GM12878 (cell line): ENCODE measurements around the gene INTU. TPM values are rescaled to one million over a fixed set of nuclear protein-coding genes. Genes with fewer than 3 reads are reported as not detected.

Source experiments
- ATAC-seq: fragments of 200-7000 bp; cut with Tn5 transposase; 3 replicates; pipeline ENCODE4 v1.9.1; 2020; ENCODE audit warnings: mild to moderate bottlenecking, moderate library complexity
- BruUV-seq: library from RNA; stranded (reverse); fragments of 400-500 nt; replicated peaks from 2 replicates; lab custom pipeline; 2021; lab: Mats Ljungman, UMichigan
- CTCF ChIA-PET: fragments of 300-600 bp; sonication (Branson Sonifier 250); formaldehyde crosslinking; extraction: SDS; loops from one replicate; lab custom pipeline; 2021; ENCODE audit warnings: inconsistent platforms; lab: Yijun Ruan, JAX
- POLR2A ChIA-PET: fragments of 350-600 bp; formaldehyde crosslinking; extraction: SDS; loops from one replicate; lab custom pipeline; 2021; ENCODE audit warnings: inconsistent platforms; lab: Charles Lee
- RAD21 ChIA-PET: fragments of 300-600 bp; sonication (Branson Sonifier 250); formaldehyde crosslinking; loops from one replicate; lab custom pipeline; 2023; ENCODE audit warnings: antibody characterized with exemption; ENCODE audit not compliant: unreplicated experiment; lab: Charles Lee
- SMC1A ChIA-PET: fragments of 300-600 bp; sonication (Branson Sonifier 250); formaldehyde crosslinking; loops from one replicate; lab custom pipeline; 2023; ENCODE audit not compliant: unreplicated experiment, uncharacterized antibody; lab: Charles Lee
- DNase-seq: peaks from one replicate; pipeline ENCODE4 v3.0.0-alpha.2; 2011; ENCODE audit warnings: low read depth, low spot score
- FAIRE-seq: peaks from 3 replicates; lab custom pipeline; 2011; peaks lifted over from hg19 to GRCh38; lab: Jason Lieb, UNC
- H2AFZ ChIP-seq: 2 replicates; pipeline ENCODE4 v1.6.0; 2011; ENCODE audit warnings: low read depth, low read length, control low read depth; ENCODE audit not compliant: control insufficient read depth
- H3K27ac ChIP-seq: 2 replicates; pipeline ENCODE4 v1.5.1; 2011; ENCODE audit warnings: control low read depth; ENCODE audit not compliant: control insufficient read depth, insufficient read depth
- H3K27me3 ChIP-seq, 2 experiments: replicated peaks in 1 of 2; 2 replicates each; pipeline versions ENCODE4 v1.6.0 to v1.6.1; 2011; ENCODE audit warnings: low read length in 1 of 2; ENCODE audit not compliant: control insufficient read depth in 2 of 2, insufficient read depth in 2 of 2
- H3K36me3 ChIP-seq, 2 experiments: 2 replicates each; pipeline ENCODE4 v1.5.1; 2011; ENCODE audit warnings: low read length in 1 of 2; ENCODE audit not compliant: control insufficient read depth in 2 of 2, insufficient read depth in 2 of 2
- H3K4me1 ChIP-seq: 2 replicates; pipeline ENCODE4 v1.6.1; 2011; ENCODE audit warnings: mild to moderate bottlenecking, low read length, moderate library complexity, mixed read lengths; ENCODE audit not compliant: control insufficient read depth, insufficient read depth
- H3K4me2 ChIP-seq: 2 replicates; pipeline ENCODE4 v1.6.0; 2011; ENCODE audit warnings: control low read depth; ENCODE audit not compliant: control insufficient read depth, insufficient read depth
- H3K4me3 ChIP-seq: fragments of 200-600 bp; sonication (generic); 2 replicates; pipeline ENCODE4 v1.5.1; 2016
- H3K79me2 ChIP-seq: 2 replicates; pipeline ENCODE4 v1.6.0; 2011; ENCODE audit warnings: low read length; ENCODE audit not compliant: control insufficient read depth, insufficient read depth
- H3K9ac ChIP-seq: 2 replicates; pipeline ENCODE4 v1.8.0; 2011; ENCODE audit warnings: low read length, control low read depth, mixed read lengths; ENCODE audit not compliant: control insufficient read depth, insufficient read depth
- H3K9me3 ChIP-seq: replicated peaks from 3 replicates; pipeline ENCODE4 v1.5.1; 2011; ENCODE audit warnings: mild to moderate bottlenecking, low read length; ENCODE audit not compliant: control insufficient read depth, insufficient read depth
- H4K20me1 ChIP-seq: 2 replicates; pipeline ENCODE4 v1.6.0; 2011; ENCODE audit not compliant: control insufficient read depth, insufficient read depth
- CREB1 ChIP-seq: IDR thresholded peaks from 2 replicates; pipeline ENCODE4 v1.6.1; 2012; ENCODE audit warnings: low read depth, mild to moderate bottlenecking, inconsistent platforms
- HDAC6 ChIP-seq: fragments of 200-600 bp; sonication (generic); IDR thresholded peaks from one replicate; pipeline ENCODE4 v1.8.0; 2017; ENCODE audit warnings: antibody characterized with exemption; ENCODE audit not compliant: unreplicated experiment
- NBN ChIP-seq: fragments of 450-650 bp; IDR thresholded peaks from 2 replicates; pipeline ENCODE4 v1.6.1; 2016
- RAD51 ChIP-seq: fragments of 450-650 bp; IDR thresholded peaks from 2 replicates; pipeline ENCODE4 v1.6.1; 2016; ENCODE audit warnings: moderate library complexity, mild to moderate bottlenecking, inconsistent platforms
- WGBS: methylation state at CpG from one replicate; pipeline ENCODE4 v1.1.6; 2016; ENCODE audit warnings: low lambda C conversion rate; ENCODE audit not compliant: insufficient replicate concordance, insufficient coverage; ENCODE audit errors: missing lambda C conversion rate; 5-methylcytosine and 5-hydroxymethylcytosine counted together
- in situ Hi-C: fragments of 300-500 bp; cut with MboI; formaldehyde crosslinking; loops from 9 replicates; pipeline ENCODE4 v1.14.3; 2018; ENCODE audit warnings: mixed read lengths
- intact Hi-C: fragments of 100-400 bp; cut with micrococcal nuclease; formaldehyde crosslinking; loops from one replicate; pipeline ENCODE4 v1.14.2; 2022; ENCODE audit not compliant: unreplicated experiment
- polyA plus RNA-seq, 11 experiments: library from polyadenylated mRNA; depleted of rRNA in 4 of 11; unstranded in 6 of 11; stranded (reverse) in 5 of 11; fragments of >200 nt; fragmentation: Nextera tagmentation in 4 of 11; fragmentation: Illumina TruSeq in 1 of 11; extraction: Ambion mirVana in 4 of 11; extraction: Trizol in 1 of 11; gene quantifications; 1 replicate in 1 of 11; 2 replicates in 10 of 11; pipeline versions ENCODE4 v1.2.1 to v1.2.3, GENCODE V29; 2011 to 2016; ENCODE audit warnings: inconsistent platforms in 2 of 11, missing spikeins in 2 of 11, low read depth in 1 of 11
- total RNA-seq, 4 experiments: library from RNA; depleted of rRNA in 3 of 4; stranded (reverse); fragments of >200 nt in 3 of 4; fragmentation: Illumina TruSeq in 1 of 4; extraction: Trizol in 1 of 4; gene quantifications; 2 replicates each; pipeline versions ENCODE4 v1.2.1 to v1.2.3, GENCODE V29; 2013 to 2021
- TF ChIP-seq, protein P1 (sequence below): fragments of 450-650 bp; IDR thresholded peaks from 2 replicates; pipeline ENCODE4 v1.6.1; 2016; ENCODE audit warnings: mild to moderate bottlenecking, moderate library complexity, borderline replicate concordance

INTU gene
- total and polyA plus RNA-seq, 10 of the 15 experiments (the other 5 are each of a cell fraction or from before 2014, with no cell fraction given): under 0.01 to 0.15 (median 0.01) TPM; not detected in 4

DNA sequence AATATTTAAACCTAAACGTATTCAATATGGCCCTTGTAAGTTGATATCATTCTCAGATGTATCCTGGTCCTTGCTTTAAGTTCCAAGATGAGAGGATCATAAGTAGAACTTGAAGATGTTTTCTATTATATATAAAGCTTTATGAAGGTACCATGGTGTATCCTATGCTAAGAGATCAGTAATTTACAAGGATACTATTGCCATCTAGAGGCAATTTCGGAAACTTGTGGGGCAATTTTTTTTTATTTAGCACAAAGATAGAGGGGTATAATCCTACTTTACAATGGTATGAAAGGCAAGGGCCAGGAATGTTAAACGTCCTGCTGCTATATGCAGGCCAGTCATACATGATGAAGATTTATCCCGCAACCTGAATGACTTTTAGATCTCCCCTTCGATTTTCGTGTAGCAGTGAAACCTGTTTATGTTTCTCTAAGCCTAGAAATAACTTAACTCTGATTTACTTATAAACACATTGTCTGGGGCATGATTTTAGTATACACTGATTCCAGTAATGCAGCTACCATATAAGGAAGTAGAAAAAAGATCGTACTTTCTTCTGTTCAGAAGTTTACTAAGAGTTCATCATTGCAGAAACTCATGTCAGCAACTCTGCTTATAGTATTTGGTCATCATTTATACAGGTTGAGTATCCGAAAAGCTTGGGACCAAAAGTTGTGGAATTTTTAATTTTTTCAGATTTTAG is 100.0 kb downstream of the INTU start (continued):
- TF ChIP-seq, protein P1, sequence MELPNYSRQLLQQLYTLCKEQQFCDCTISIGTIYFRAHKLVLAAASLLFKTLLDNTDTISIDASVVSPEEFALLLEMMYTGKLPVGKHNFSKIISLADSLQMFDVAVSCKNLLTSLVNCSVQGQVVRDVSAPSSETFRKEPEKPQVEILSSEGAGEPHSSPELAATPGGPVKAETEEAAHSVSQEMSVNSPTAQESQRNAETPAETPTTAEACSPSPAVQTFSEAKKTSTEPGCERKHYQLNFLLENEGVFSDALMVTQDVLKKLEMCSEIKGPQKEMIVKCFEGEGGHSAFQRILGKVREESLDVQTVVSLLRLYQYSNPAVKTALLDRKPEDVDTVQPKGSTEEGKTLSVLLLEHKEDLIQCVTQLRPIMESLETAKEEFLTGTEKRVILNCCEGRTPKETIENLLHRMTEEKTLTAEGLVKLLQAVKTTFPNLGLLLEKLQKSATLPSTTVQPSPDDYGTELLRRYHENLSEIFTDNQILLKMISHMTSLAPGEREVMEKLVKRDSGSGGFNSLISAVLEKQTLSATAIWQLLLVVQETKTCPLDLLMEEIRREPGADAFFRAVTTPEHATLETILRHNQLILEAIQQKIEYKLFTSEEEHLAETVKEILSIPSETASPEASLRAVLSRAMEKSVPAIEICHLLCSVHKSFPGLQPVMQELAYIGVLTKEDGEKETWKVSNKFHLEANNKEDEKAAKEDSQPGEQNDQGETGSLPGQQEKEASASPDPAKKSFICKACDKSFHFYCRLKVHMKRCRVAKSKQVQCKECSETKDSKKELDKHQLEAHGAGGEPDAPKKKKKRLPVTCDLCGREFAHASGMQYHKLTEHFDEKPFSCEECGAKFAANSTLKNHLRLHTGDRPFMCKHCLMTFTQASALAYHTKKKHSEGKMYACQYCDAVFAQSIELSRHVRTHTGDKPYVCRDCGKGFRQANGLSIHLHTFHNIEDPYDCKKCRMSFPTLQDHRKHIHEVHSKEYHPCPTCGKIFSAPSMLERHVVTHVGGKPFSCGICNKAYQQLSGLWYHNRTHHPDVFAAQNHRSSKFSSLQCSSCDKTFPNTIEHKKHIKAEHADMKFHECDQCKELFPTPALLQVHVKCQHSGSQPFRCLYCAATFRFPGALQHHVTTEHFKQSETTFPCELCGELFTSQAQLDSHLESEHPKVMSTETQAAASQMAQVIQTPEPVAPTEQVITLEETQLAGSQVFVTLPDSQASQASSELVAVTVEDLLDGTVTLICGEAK: 0 out of 2 replicates have a peak, but pooled peaks have one; percentile 24
- TF ChIP-seq NBN: no peak
- TF ChIP-seq, all 136 proteins: peak for 5

DNA sequence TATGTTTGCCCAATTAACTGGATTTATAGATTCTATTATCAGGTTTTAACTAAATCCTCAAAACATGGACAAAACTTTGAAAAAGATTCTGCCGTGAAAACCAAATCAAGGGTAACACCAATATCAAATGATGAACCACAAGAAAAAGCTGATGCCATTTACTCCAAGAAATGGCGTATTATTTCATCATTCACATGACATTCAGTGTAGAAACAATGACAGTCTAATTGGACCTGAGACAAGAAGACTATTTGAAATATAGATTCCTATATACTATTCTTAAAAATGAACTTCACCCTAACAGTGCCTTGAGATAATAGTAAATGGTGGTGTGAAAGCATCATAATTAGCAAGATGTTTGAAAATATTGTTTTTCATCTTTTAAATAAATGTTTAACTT is 102.2 kb downstream of the INTU start:
- TF ChIP-seq CREB1 (no peak), HDAC6 (no peak), RAD51 (no peak)
- Histone ChIP-seq H3K79me2 (no peaks in the 10 kb centered on the region), H3K9ac (no peak overlapping the region), H4K20me1 (no peaks in the 10 kb centered on the region), H3K4me3 (no peak overlapping the region), H3K36me3 (no peaks in the 10 kb centered on the region), H3K4me2 (no peak overlapping the region), H3K27me3 (no peaks in the 10 kb centered on the region; a peak in 1 of 4 replicates), H3K9me3 (no peaks in the 10 kb centered on the region), H3K27ac (no peak overlapping the region), H2AFZ (no peak overlapping the region), H3K4me1 (no peaks in the 10 kb centered on the region)
- DNase-seq (no peak), ATAC-seq (no peak), FAIRE-seq (no peak)
- SMC1A ChIA-PET: interaction anchor here (5.6 kb wide), 1 partner anchor 128 kb away, joined by 86 read pairs; no protein-coding TSS in a partner anchor
- RAD21 ChIA-PET: interaction anchor here (4.6 kb wide), 1 partner anchor 129 kb away, joined by 57 read pairs; no protein-coding TSS in a partner anchor
- CTCF ChIA-PET: interaction anchor here (6.0 kb wide), 1 partner anchor 130 kb away, joined by 137 read pairs; no protein-coding TSS in a partner anchor
- intact Hi-C loops (loop anchor here (5.0 kb wide), 1 partner anchor 198 kb away; no protein-coding TSS in a partner anchor), in situ Hi-C loops (loop anchor here (5.0 kb wide), 1 partner anchor 133 kb away; no protein-coding TSS in a partner anchor)
- 58% methylated on average over 2 of the region's 2 CpGs for WGBS
- BruUV-seq: no TSS peak
- POLR2A ChIA-PET: no interaction called here
